ENCODE results near the gene PITX2. TPM values are rescaled to one million over a fixed set of nuclear protein-coding genes. Genes with fewer than 3 reads are reported as not detected.

Gene PITX2
- total and polyA plus RNA-seq, 10 of the 15 experiments (the other 5 are each of a cell fraction or from before 2014, with no cell fraction given): not detected

- no peak for TF ChIP-seq ZBTB4 (CRISPR knock-in tag; IDR thresholded peaks at IDR 0.05)
- TF ChIP-seq IRF3 (IDR thresholded peaks at IDR 0.05): no peak
- no peak for TF ChIP-seq EED (IDR thresholded peaks at IDR 0.05; ENCODE audit: low read depth)
- TF ChIP-seq SREBF1 (IDR thresholded peaks at IDR 0.05; ENCODE audit: low read length): no peak
Measured at GRCh38 chr4:110614976-110615352, 7.9 kb downstream of the PITX2 start (continued).

- Histone ChIP-seq H3K27me3 (replicated peaks in 1 of 2; ENCODE audit: control insufficient read depth in 2 of 2, insufficient read depth in 2 of 2, low read length in 1 of 2) (peaks cover 16 to 21% of the 10 kb centered on the region in 2 experiments), H3K27ac (ENCODE audit: control insufficient read depth, insufficient read depth) (no peak overlapping the region), H3K36me3 (ENCODE audit: control insufficient read depth in 2 of 2, insufficient read depth in 2 of 2, low read length in 1 of 2) (no peaks in the 10 kb centered on the region), H2AFZ (ENCODE audit: control insufficient read depth, low read depth, low read length) (no peak overlapping the region), H3K4me2 (ENCODE audit: control insufficient read depth, insufficient read depth) (no peak overlapping the region), H3K79me2 (ENCODE audit: control insufficient read depth, insufficient read depth, low read length) (no peaks in the 10 kb centered on the region), H3K4me1 (ENCODE audit: control insufficient read depth, insufficient read depth, low read length) (no peaks in the 10 kb centered on the region), H3K4me3 (no peak overlapping the region), H3K9ac (ENCODE audit: control insufficient read depth, insufficient read depth, low read length) (no peak overlapping the region), H4K20me1 (ENCODE audit: control insufficient read depth, insufficient read depth) (no peaks in the 10 kb centered on the region), H3K9me3 (replicated peaks; ENCODE audit: control insufficient read depth, insufficient read depth, low read length) (peaks cover 2% of the 10 kb centered on the region; the same call in 2 of the 3 replicates)
- ATAC-seq (no peak), FAIRE-seq (no peak), DNase-seq (ENCODE audit: low read depth, low spot score) (no peak)
- BruUV-seq (replicated peaks): no TSS peak
- ChIA-PET POLR2A (no interaction called here), SMC1A (ENCODE audit: uncharacterized antibody, unreplicated experiment) (no interaction called here), RAD21 (ENCODE audit: unreplicated experiment) (no interaction called here), CTCF (no interaction called here)
- TF ChIP-seq MEF2A (IDR thresholded peaks at IDR 0.05; ENCODE audit: insufficient read depth, low read depth, low read length) (no peak), BMI1 (IDR thresholded peaks at IDR 0.05; ENCODE audit: borderline replicate concordance) (no peak), ZBED1 (IDR thresholded peaks at IDR 0.05; ENCODE audit: borderline replicate concordance) (no peak), CHD4 (IDR thresholded peaks at IDR 0.05) (no peak), MAX (IDR thresholded peaks at IDR 0.05; ENCODE audit: low read depth, low read length) (no peak), MTA2 (IDR thresholded peaks at IDR 0.05; ENCODE audit: low read depth) (no peak), ZNF622 (IDR thresholded peaks at IDR 0.05) (no peak), POLR2AphosphoS5 (IDR thresholded peaks at IDR 0.05; ENCODE audit: low read length) (no peak)
- WGBS (ENCODE audit: insufficient coverage, insufficient replicate concordance, low lambda C conversion rate, missing lambda C conversion rate): 34% methylated on average over 26 of the region's 27 CpGs
- in situ Hi-C loops (cut with MboI): no loop called here
- intact Hi-C loops (cut with micrococcal nuclease; ENCODE audit: unreplicated experiment): no loop called here
Measured at GRCh38 chr4:110614173-110614963, 8.5 kb downstream of the PITX2 start.
